Left cardiac atrium (tissue), 4 donors: ENCODE results near the gene AIP. TPM values are rescaled to one million over a fixed set of nuclear protein-coding genes. Genes with fewer than 3 reads are reported as not detected.
A peak's percentile ranks its signal among the peaks of the same experiment; 100 is the strongest.
"Not testable (repeated sequence)": the region's sequence is repeated elsewhere in the genome, so short reads cannot be mapped to it uniquely, and the experiment has no call there.

Experiments
- ATAC-seq, 2 donors: fragments of 200-7000 bp; cut with Tn5 transposase; one replicate each; pipeline ENCODE4 v1.9.1; 2020; ENCODE audit warnings: mild to moderate bottlenecking in 2 of 2, moderate library complexity in 2 of 2
- DNase-seq: peaks from one replicate; pipeline ENCODE4 v3.0.0-alpha.2; 2020
- intact Hi-C, 2 donors: fragments of 100-400 bp; cut with DNase I; formaldehyde crosslinking; loops; one replicate each; pipeline versions ENCODE4 v1.14.1 to v1.15.1; 2022 to 2023
- total RNA-seq, 2 donors: library from RNA; stranded (reverse); fragmentation: NEBNext Ultra II Directional; extraction: Animal tissue kit (Norgen Biotek cat#: 25700); gene quantifications; one replicate each; pipeline ENCODE4 v1.2.1, GENCODE V29; 2021
- donor health status: DM: no; HTN: yes; CAD: no.
- donor health status: DM: no; HTN: yes; CAD: no; lungs with severe emphysema.
- donor health status: DM: yes; HTN: yes; CAD: no.
- donor health status: Dilated cardiomyopathy.

The AIP gene
- total RNA-seq, 2 donors from 2014 or later = 50.5 to 51.2 TPM

DNA sequence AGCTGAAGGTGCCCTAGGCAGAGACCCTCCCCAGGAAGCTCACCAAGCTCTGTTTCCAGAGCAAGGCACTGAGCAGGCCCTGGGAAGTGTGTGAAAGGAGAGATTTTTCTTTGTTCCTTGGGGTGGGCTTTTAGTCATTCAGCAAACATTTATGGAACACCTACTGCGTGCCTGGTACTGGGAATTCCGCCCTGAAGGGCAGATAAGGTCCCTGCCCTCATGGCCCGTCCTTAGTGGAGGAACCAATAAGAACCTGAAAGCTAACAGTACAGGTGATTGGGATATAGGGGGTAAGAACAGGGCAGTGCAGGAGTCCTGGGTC, 17.7 kb upstream of the AIP start:
- DNase-seq = no peak
- no peak for ATAC-seq
- intact Hi-C loops = loop anchor here in 1 of 2 donors (10.0 kb wide), 1 partner anchor 60 kb away; the partner anchor contains the start of genes PPP1CA and TBC1D10C

GRCh38 chr11:67465530-67465929, 17.3 kb upstream of the AIP start:
- ATAC-seq, DNase-seq: not testable (repeated sequence)
- intact Hi-C loops = loop anchor here in 1 of 2 donors (10.0 kb wide), 1 partner anchor 61 kb away; the partner anchor contains the start of genes PPP1CA and TBC1D10C

DNA sequence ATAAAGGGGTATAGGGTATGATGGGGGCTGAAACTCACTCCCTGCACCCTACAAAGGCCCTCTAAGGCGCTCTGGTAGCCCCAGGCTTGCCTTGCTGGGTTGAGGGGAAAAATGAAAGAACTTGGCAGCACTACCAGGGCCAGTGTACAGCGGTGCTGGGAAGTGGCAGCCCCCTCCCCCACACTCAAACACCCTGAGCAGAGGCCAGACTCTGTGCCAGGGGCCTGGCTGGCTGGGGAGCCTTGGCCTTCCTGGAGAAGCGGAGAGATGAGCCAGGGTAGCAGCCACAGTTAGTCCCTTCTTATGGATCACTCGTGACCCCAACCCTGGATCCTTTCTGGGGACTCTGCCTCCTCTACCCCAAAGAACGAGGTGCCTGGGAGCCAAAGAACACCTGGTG, 16.5 kb upstream of the AIP start:
- no peak for DNase-seq
- intact Hi-C loops = loop anchor here in 1 of 2 donors (10.0 kb wide), 1 partner anchor 62 kb away; the partner anchor contains the start of genes PPP1CA and TBC1D10C
- no peak for ATAC-seq

- no peak for ATAC-seq
- no peak for DNase-seq
- intact Hi-C loops = loop anchor here in 1 of 2 donors (10.0 kb wide), 1 partner anchor 62 kb away; the partner anchor contains the start of genes PPP1CA and TBC1D10C
Measured at GRCh38 chr11:67466962-67467771, 15.7 kb upstream of the AIP start.

DNA sequence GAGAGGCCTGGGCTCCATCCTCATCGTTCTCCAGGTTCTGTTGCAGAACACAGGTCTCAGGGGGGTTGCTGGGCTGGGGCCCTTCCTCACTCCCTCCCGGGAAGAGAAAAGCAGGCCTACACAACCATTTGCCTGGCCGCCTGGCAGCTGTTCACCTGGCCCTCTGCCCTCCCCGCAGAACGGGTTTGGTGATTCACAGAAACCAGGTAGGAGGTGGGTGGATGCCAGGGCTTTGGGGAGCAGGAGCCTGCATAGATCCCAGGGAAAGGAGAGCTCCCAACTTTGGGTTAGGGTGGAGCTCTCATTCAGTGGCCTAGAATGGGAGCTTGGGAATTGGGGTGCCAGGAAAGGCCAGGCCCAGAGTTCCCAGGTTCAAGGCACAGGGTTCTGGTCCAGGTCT, 14.8 kb upstream of the AIP start:
- DNase-seq (no peak), ATAC-seq (peak in 1 of 2 donors; percentile 4)
- intact Hi-C loops = loop anchor here in 1 of 2 donors (10.0 kb wide), 1 partner anchor 63 kb away; the partner anchor contains the start of genes PPP1CA and TBC1D10C

GRCh38 chr11:67468456-67468758, 14.4 kb upstream of the AIP start:
- ATAC-seq (no peak), DNase-seq (no peak)
- intact Hi-C loops = loop anchor here in 1 of 2 donors (10.0 kb wide), 1 partner anchor 64 kb away; the partner anchor contains the start of genes PPP1CA and TBC1D10C

DNA sequence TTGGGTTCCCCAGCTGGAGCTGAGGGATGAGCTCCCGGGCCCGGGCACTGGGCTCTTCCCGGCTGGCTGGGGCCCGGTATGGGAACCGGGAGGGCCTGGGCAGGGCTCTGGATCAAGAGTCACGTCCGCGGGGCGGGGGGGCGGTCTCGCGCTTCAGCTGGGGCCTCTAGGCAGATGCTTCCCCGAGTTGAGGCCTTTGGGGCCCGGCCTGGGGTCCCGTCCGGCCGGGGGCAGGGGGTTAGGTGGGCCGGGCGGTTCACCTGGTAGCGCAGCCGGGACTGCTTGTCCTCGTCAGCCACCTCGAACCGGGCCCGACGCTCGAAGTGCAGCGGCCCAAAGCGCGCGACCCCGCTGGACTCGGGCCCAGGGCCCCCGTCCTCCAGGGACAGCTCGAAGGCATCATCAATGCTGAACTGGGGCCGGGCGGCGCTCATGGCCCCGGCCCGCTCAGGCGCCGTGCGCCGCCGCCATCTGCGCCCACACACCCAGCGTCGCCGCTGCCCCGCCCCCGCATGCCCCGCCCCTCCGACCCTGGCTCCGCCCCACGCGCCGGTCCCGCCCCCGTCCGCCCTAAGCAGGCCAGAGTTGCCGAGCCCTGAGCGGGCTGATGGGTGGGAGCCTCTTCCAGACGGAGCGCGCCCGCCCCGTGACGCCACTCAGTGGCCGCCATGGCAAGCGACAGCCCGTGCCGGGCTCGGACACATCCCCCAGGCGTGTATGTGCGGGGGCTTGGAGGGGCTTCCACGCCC, 13.9 kb upstream of the AIP start, which contains the start of gene TMEM134:
Gene TMEM134 (minus strand): TSS at position 493 of the 749 bp plus-strand sequence. CDS start 59 bp downstream, at position 434.
- peak; percentile 93 for DNase-seq
- peak; percentile 92 to 95 for ATAC-seq
- intact Hi-C loops = loop anchor here in 1 of 2 donors (10.0 kb wide), 1 partner anchor 64 kb away; the partner anchor contains the start of genes PPP1CA and TBC1D10C

DNA sequence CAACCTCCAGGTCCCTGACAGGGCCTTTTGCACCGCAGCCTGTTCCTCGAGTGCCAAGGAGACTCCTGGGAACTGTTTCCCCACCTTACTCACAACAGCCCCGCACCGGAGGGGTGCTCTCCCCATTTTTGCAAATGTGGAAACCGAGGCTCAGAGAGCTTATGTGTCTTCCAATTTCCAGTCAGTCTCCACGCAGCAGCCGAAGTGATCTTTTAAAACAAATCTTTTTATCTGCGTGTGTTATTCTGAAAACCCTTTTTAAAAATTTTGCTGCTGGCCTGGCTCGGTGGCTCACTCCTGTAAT, 13.4 kb upstream of the AIP start:
- DNase-seq (no peak), ATAC-seq (no peak)
- intact Hi-C loops = loop anchor here in 1 of 2 donors (10.0 kb wide), 1 partner anchor 65 kb away; the partner anchor contains the start of genes PPP1CA and TBC1D10C

GRCh38 chr11:67470337-67471002, 12.4 kb upstream of the AIP start:
- intact Hi-C loops = loop anchor here in 1 of 2 donors (5.0 kb wide), 1 partner anchor 68 kb away; the partner anchor contains the start of genes PPP1CA and TBC1D10C
- DNase-seq = no peak
- no peak for ATAC-seq

- intact Hi-C loops = loop anchor here in 1 of 2 donors (5.0 kb wide), 1 partner anchor 71 kb away; the partner anchor contains the start of genes PPP1CA and TBC1D10C
- no peak for ATAC-seq
- DNase-seq = no peak
Measured at GRCh38 chr11:67472882-67473281, 9.9 kb upstream of the AIP start.

- ATAC-seq, DNase-seq, intact Hi-C loops: not testable (repeated sequence)
Measured at GRCh38 chr11:67476692-67477091, 6.1 kb upstream of the AIP start.

GRCh38 chr11:67477344-67478050, 5.3 kb upstream of the AIP start:
- ATAC-seq, intact Hi-C loops: not testable (repeated sequence)

DNA sequence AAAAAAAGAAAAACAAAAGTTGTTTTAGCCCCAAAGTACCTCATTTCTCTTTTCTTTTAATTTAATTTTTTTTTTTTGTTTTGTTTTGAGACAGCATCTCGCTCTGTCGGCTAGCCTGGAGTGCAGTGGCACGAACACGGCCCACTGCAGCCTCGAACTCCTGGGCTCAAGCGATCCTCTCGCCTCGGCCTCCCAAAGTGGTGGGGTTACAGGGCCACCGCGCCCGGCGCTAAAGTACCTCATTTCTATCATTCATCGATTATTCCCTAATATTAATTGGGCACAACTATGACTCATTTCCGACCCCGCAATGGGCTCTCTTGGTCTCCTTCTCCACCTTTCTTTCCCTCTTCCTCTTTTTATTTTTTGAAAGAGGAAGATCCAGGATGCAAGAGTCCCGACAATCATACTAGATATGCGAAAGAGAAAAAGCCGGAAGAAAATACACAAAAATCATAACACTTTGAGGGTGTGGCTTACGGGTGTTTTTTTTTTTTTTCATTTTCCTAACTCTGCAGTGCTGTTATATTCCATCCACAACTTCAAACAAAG, 475 bp upstream of the AIP start:
- peak; percentile 6 to 14 for ATAC-seq
- intact Hi-C loops = no loop called here
- DNase-seq = no peak

More at GRCh38 chr11:67477344-67478050, 5.3 kb upstream of the AIP start:
- DNase-seq = not testable (repeated sequence)

- intact Hi-C loops = no loop called here
- ATAC-seq (no peak), DNase-seq (no peak)
Measured at GRCh38 chr11:67483831-67484665, 1.2 kb downstream of the AIP start.

DNA sequence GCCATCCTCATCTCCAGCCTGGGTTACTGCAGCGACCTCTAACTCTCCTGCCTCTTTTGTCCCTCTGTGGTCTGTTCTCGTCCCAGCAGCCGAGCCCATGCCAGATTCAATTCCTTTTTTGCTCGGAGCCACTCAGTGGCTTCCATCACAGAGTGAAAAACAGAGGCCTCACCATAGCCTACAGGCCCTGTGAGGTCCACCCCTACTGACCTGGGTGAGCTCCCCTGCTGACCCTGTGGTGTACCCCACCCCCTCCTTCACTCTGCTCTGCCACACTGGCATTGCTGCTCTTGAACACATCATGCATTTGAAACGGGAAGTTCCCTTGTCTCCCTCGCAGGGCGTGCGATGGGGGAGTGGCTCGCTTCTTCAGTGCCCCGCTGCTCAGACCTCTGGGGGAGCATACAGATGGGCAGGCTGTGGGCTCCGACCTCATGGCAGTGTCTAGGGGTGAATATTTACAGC, 2.1 kb downstream of the AIP start:
- ATAC-seq (no peak), DNase-seq (no peak)
- intact Hi-C loops = no loop called here

DNA sequence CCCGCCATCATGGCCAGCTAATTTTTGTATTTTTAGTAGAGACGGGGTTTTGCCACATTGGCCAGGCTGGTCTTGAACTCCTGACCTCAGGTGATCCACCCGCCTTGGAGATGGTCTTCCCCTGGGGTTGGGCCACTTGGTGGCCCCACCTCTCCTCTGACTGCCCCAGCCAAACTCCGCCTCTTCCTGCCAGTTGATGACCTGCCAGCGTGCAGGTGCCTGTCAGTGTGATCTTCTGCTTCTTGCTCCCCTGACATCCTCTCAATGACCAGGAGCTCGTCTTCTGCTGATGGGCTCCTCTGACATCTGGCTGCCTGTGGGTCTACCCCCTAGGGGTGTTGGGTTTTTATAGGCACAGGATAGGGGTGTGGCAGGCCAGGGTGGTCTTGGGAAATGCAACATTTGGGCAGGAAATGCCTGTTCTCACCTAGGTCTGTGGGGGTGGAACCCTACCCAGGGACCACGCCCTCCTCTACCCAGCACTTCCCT, 3.1 kb downstream of the AIP start:
- intact Hi-C loops, ATAC-seq, DNase-seq: not testable (repeated sequence)
